Measurements from ENCODE around the gene FCRL4. TPM values are rescaled to one million over a fixed set of nuclear protein-coding genes. Genes with fewer than 3 reads are reported as not detected.

FCRL4 gene
- total and polyA plus RNA-seq, 10 of the 15 experiments (the other 5 are each of a cell fraction or from before 2014, with no cell fraction given), result 0.09 to 0.44 (median 0.26) TPM; not detected in 1

- TF ChIP-seq CHD4 (IDR thresholded peaks at IDR 0.05) (no peak), EZH2 (IDR thresholded peaks at IDR 0.05; ENCODE audit: borderline replicate concordance, control insufficient read depth, low read depth, low read length) (no peak), BMI1 (IDR thresholded peaks at IDR 0.05; ENCODE audit: borderline replicate concordance) (no peak), NKRF (conservative IDR thresholded peaks at IDR 0.05) (no peak)
These were observed 20.3 kb upstream of the FCRL4 start (continued) for GRCh38 chr1:157618190-157618589.

- 100% methylated on average over 1 of the region's 1 CpG for WGBS (ENCODE audit: insufficient coverage, insufficient replicate concordance, low lambda C conversion rate, missing lambda C conversion rate)
- Histone ChIP-seq H3K9ac (ENCODE audit: control insufficient read depth, insufficient read depth, low read length) (no peak overlapping the region), H2AFZ (ENCODE audit: control insufficient read depth, low read depth, low read length) (no peak overlapping the region), H3K27me3 (replicated peaks in 1 of 2; ENCODE audit: control insufficient read depth in 2 of 2, insufficient read depth in 2 of 2, low read length in 1 of 2) (no peaks in the 10 kb centered on the region), H3K27ac (ENCODE audit: control insufficient read depth, insufficient read depth) (no peak overlapping the region), H3K4me3 (no peak overlapping the region), H3K4me1 (ENCODE audit: control insufficient read depth, insufficient read depth, low read length) (peaks cover 33% of the 10 kb centered on the region), H3K9me3 (replicated peaks; ENCODE audit: control insufficient read depth, insufficient read depth, low read length) (no peaks in the 10 kb centered on the region), H3K36me3 (ENCODE audit: control insufficient read depth in 2 of 2, insufficient read depth in 2 of 2, low read length in 1 of 2) (no peaks in the 10 kb centered on the region), H3K4me2 (ENCODE audit: control insufficient read depth, insufficient read depth) (no peak overlapping the region), H3K79me2 (ENCODE audit: control insufficient read depth, insufficient read depth, low read length) (no peaks in the 10 kb centered on the region), H4K20me1 (ENCODE audit: control insufficient read depth, insufficient read depth) (no peaks in the 10 kb centered on the region)
- ATAC-seq (no peak), FAIRE-seq (no peak), DNase-seq (ENCODE audit: low read depth, low spot score) (no peak)
- ChIA-PET SMC1A (ENCODE audit: uncharacterized antibody, unreplicated experiment) (interaction anchor here (0.6 kb wide), 1 partner anchor 95 kb away, joined by 3 read pairs; no protein-coding TSS in a partner anchor), RAD21 (ENCODE audit: unreplicated experiment) (interaction anchor here (1.2 kb wide), 1 partner anchor 15 kb away, joined by 3 read pairs; no protein-coding TSS in a partner anchor), CTCF (interaction anchor here (0.6 to 2.4 kb wide), 3 partner anchors 20 to 172 kb away, joined by 3 to 11 read pairs (median 4); no protein-coding TSS in a partner anchor), POLR2A (no interaction called here)
- in situ Hi-C loops (cut with MboI) (no loop called here), intact Hi-C loops (cut with micrococcal nuclease; ENCODE audit: unreplicated experiment) (no loop called here)
- BruUV-seq (replicated peaks), result no TSS peak
- TF ChIP-seq SIN3A (IDR thresholded peaks at IDR 0.05; ENCODE audit: low read depth, low read length) (no peak), ZNF274 (IDR thresholded peaks at IDR 0.05; ENCODE audit: insufficient read depth, insufficient read length) (no peak), SUPT20H (IDR thresholded peaks at IDR 0.05; ENCODE audit: borderline replicate concordance, control insufficient read depth, low read depth, low read length) (no peak), ETV6 (conservative IDR thresholded peaks at IDR 0.05 in 1 of 2, IDR thresholded peaks at IDR 0.05 in 1 of 2; ENCODE audit: borderline replicate concordance in 1 of 2, low read depth in 1 of 2) (no peak), MEF2B (IDR thresholded peaks at IDR 0.05; ENCODE audit: partially characterized antibody, poor library complexity, severe bottlenecking) (no peak), ATF7 (IDR thresholded peaks at IDR 0.05; ENCODE audit: low read depth) (no peak), ZBTB4 (CRISPR knock-in tag; IDR thresholded peaks at IDR 0.05) (no peak), ELK1 (IDR thresholded peaks at IDR 0.05; ENCODE audit: low read depth, low read length) (no peak), GABPA (IDR thresholded peaks at IDR 0.05; ENCODE audit: low read depth) (no peak), RFX5 (IDR thresholded peaks at IDR 0.05; ENCODE audit: low read depth, low read length) (no peak), NR2C2 (IDR thresholded peaks at IDR 0.05; ENCODE audit: borderline replicate concordance, control insufficient read depth, insufficient read length, low read depth) (no peak), SIX5 (IDR thresholded peaks at IDR 0.05; ENCODE audit: low read depth, low read length, severe bottlenecking) (no peak), RBBP5 (conservative IDR thresholded peaks at IDR 0.05) (no peak), CREB1 (IDR thresholded peaks at IDR 0.05; ENCODE audit: low read depth) (no peak)
These were observed 2.4 kb upstream of the FCRL4 start for GRCh38 chr1:157600236-157600635.
